HepG2 (cell line): ENCODE measurements around the gene ZC3H7B. TPM values are rescaled to one million over a fixed set of nuclear protein-coding genes. Genes with fewer than 3 reads are reported as not detected.

ENCODE experiments used
- ARID4A ChIP-seq: sonication (generic); formaldehyde crosslinking; IDR thresholded peaks from 2 replicates; pipeline ENCODE4 v1.5.0; 2020; ENCODE audit warnings: mild to moderate bottlenecking, missing genetic modification reagents, borderline replicate concordance
- ELF3 ChIP-seq: IDR thresholded peaks from 2 replicates; pipeline ENCODE4 v1.6.1; 2016; ENCODE audit warnings: missing genetic modification reagents, missing compliant biosample characterization
- HBP1 ChIP-seq: IDR thresholded peaks from 2 replicates; pipeline ENCODE4 v1.6.1; 2016; ENCODE audit warnings: low read depth, control low read depth
- HHEX ChIP-seq: IDR thresholded peaks from 2 replicates; pipeline ENCODE4 v1.6.1; 2016; ENCODE audit warnings: control low read depth
- HOXD1 ChIP-seq: sonication (generic); formaldehyde crosslinking; IDR thresholded peaks from 2 replicates; pipeline ENCODE4 v1.5.0; 2020; ENCODE audit warnings: missing genetic modification reagents
- NR2F6 ChIP-seq, 2 experiments: IDR thresholded peaks; 2 replicates each; pipeline ENCODE4 v1.6.1; 2016; ENCODE audit warnings: antibody characterized with exemption in 1 of 2, mild to moderate bottlenecking in 1 of 2
- POLR2AphosphoS5 ChIP-seq: IDR thresholded peaks from 2 replicates; pipeline ENCODE4 v1.6.1; 2012; ENCODE audit warnings: low read depth, low read length
- SNAPC2 ChIP-seq: sonication (generic); formaldehyde crosslinking; IDR thresholded peaks from 2 replicates; pipeline ENCODE4 v1.8.1; 2022; ENCODE audit warnings: mild to moderate bottlenecking, missing genetic modification reagents
- SRY ChIP-seq: sonication (generic); formaldehyde crosslinking; IDR thresholded peaks from 2 replicates; pipeline ENCODE4 v1.8.0; 2022; ENCODE audit warnings: mild to moderate bottlenecking, missing genetic modification reagents
- STAG1 ChIP-seq: sonication (generic); formaldehyde crosslinking; IDR thresholded peaks from 2 replicates; pipeline ENCODE4 v1.4.0; 2020; ENCODE audit warnings: missing genetic modification reagents
- ZNF232 ChIP-seq: sonication (generic); formaldehyde crosslinking; IDR thresholded peaks from 2 replicates; pipeline ENCODE4 v1.4.0; 2020; ENCODE audit warnings: missing genetic modification reagents, borderline replicate concordance
- ZNF781 ChIP-seq: sonication (generic); formaldehyde crosslinking; IDR thresholded peaks from 2 replicates; pipeline ENCODE4 v1.5.1; 2020; ENCODE audit warnings: borderline replicate concordance, mild to moderate bottlenecking, missing genetic modification reagents; ENCODE audit errors: not compliant biosample characterization
- polyA plus RNA-seq, 8 experiments: library from polyadenylated mRNA; depleted of rRNA in 3 of 8; stranded (reverse) in 7 of 8; unstranded in 1 of 8; fragments of >200 nt; fragmentation: Illumina TruSeq in 4 of 8; extraction: Trizol in 4 of 8; gene quantifications; 2 replicates each; pipeline versions ENCODE4 v1.2.1 to v1.2.3, GENCODE V29; 2011 to 2016; ENCODE audit warnings: low read depth in 4 of 8, missing spikeins in 1 of 8, mixed read lengths in 1 of 8; ENCODE audit not compliant: insufficient read depth in 1 of 8
- total RNA-seq, 5 experiments: library from RNA; depleted of rRNA; stranded (reverse); fragments of >200 nt; fragmentation: Illumina TruSeq; extraction: Trizol; gene quantifications; 2 replicates each; pipeline ENCODE4 v1.2.3, GENCODE V29; 2016; ENCODE audit warnings: low read depth in 1 of 5
- TF ChIP-seq, protein P1 (sequence below): sonication (generic); formaldehyde crosslinking; IDR thresholded peaks from 2 replicates; pipeline ENCODE4 v1.4.0; 2020; ENCODE audit warnings: missing genetic modification reagents
- TF ChIP-seq, protein P2 (sequence below): IDR thresholded peaks from 2 replicates; pipeline ENCODE4 v1.6.1; 2016
- TF ChIP-seq, protein P3 (sequence below): IDR thresholded peaks from 2 replicates; pipeline ENCODE4 v1.6.1; 2016; ENCODE audit warnings: missing genetic modification reagents, missing compliant biosample characterization
- TF ChIP-seq, protein P4 (sequence below): sonication (generic); formaldehyde crosslinking; IDR thresholded peaks from 2 replicates; pipeline ENCODE4 v1.4.0; 2020; ENCODE audit warnings: missing genetic modification reagents

ZC3H7B gene
- total and polyA plus RNA-seq, 2 of the 13 experiments (the other 11 are each of a cell fraction or from before 2014, with no cell fraction given) = 26.4 to 37.2 TPM

- TF ChIP-seq ZNF232 (peak; percentile 59; the same call in 1 of the 2 replicates), HBP1 (CRISPR knock-in tag) (0 out of 2 replicates have a peak, but pooled peaks have one; percentile 29), ARID4A (CRISPR knock-in tag) (peak; percentile 72; the same call in 1 of the 2 replicates), HHEX (CRISPR knock-in tag) (no peak), HOXD1 (no peak), SRY (0 out of 2 replicates have a peak, but pooled peaks have one; percentile 28), STAG1 (CRISPR knock-in tag) (peak; percentile 69), ELF3 (CRISPR knock-in tag) (peak; percentile 69), NR2F6 (IDR thresholded peaks at IDR 0.05) (no peak), NR2F6 (CRISPR knock-in tag; IDR thresholded peaks at IDR 0.05) (peak; percentile 44; the same call in 1 of the 2 replicates), POLR2AphosphoS5 (peak; percentile 77), ZNF781 (CRISPR knock-in tag) (no peak), SNAPC2 (no peak)
- TF ChIP-seq, protein P1, sequence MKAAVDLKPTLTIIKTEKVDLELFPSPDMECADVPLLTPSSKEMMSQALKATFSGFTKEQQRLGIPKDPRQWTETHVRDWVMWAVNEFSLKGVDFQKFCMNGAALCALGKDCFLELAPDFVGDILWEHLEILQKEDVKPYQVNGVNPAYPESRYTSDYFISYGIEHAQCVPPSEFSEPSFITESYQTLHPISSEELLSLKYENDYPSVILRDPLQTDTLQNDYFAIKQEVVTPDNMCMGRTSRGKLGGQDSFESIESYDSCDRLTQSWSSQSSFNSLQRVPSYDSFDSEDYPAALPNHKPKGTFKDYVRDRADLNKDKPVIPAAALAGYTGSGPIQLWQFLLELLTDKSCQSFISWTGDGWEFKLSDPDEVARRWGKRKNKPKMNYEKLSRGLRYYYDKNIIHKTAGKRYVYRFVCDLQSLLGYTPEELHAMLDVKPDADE (CRISPR knock-in tag) = no peak
- TF ChIP-seq, protein P2, sequence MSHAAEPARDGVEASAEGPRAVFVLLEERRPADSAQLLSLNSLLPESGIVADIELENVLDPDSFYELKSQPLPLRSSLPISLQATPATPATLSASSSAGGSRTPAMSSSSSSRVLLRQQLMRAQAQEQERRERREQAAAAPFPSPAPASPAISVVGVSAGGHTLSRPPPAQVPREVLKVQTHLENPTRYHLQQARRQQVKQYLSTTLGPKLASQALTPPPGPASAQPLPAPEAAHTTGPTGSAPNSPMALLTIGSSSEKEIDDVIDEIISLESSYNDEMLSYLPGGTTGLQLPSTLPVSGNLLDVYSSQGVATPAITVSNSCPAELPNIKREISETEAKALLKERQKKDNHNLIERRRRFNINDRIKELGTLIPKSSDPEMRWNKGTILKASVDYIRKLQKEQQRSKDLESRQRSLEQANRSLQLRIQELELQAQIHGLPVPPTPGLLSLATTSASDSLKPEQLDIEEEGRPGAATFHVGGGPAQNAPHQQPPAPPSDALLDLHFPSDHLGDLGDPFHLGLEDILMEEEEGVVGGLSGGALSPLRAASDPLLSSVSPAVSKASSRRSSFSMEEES (CRISPR knock-in tag) = peak; percentile 33; the same call in 1 of the 2 replicates
- TF ChIP-seq, protein P3, sequence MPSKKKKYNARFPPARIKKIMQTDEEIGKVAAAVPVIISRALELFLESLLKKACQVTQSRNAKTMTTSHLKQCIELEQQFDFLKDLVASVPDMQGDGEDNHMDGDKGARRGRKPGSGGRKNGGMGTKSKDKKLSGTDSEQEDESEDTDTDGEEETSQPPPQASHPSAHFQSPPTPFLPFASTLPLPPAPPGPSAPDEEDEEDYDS = 0 out of 2 replicates have a peak, but pooled peaks have one; percentile 29
- TF ChIP-seq, protein P4, sequence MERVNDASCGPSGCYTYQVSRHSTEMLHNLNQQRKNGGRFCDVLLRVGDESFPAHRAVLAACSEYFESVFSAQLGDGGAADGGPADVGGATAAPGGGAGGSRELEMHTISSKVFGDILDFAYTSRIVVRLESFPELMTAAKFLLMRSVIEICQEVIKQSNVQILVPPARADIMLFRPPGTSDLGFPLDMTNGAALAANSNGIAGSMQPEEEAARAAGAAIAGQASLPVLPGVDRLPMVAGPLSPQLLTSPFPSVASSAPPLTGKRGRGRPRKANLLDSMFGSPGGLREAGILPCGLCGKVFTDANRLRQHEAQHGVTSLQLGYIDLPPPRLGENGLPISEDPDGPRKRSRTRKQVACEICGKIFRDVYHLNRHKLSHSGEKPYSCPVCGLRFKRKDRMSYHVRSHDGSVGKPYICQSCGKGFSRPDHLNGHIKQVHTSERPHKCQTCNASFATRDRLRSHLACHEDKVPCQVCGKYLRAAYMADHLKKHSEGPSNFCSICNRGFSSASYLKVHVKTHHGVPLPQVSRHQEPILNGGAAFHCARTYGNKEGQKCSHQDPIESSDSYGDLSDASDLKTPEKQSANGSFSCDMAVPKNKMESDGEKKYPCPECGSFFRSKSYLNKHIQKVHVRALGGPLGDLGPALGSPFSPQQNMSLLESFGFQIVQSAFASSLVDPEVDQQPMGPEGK (CRISPR knock-in tag) = peak; percentile 88
Measured at GRCh38 chr22:41301085-41302020, at the start of gene ZC3H7B (continued).
